HG02678 (cell line): ENCODE measurements around the gene OPHN1.
"Not testable (repeated sequence)": the region's sequence is repeated elsewhere in the genome, so short reads cannot be mapped to it uniquely, and the experiment has no call there.

Experiments used
- ATAC-seq: cut with Tn5 transposase; IDR thresholded peaks from one replicate; pipeline ENCODE4 v1.9.1; 2021; ENCODE audit warnings: mild to moderate bottlenecking, moderate library complexity; ENCODE audit not compliant: unreplicated experiment

The OPHN1 gene

GRCh38 chrX:68083510-68083909 lies 349.8 kb downstream of the OPHN1 start:
- ATAC-seq, result no peak

GRCh38 chrX:68079961-68080360 lies 353.3 kb downstream of the OPHN1 start:
- no peak for ATAC-seq

GRCh38 chrX:68078801-68079200 lies 354.5 kb downstream of the OPHN1 start:
- not testable (repeated sequence) for ATAC-seq

- no peak for ATAC-seq
These were observed 355.9 kb downstream of the OPHN1 start for GRCh38 chrX:68077378-68077777.

- no peak for ATAC-seq
These were observed 361.3 kb downstream of the OPHN1 start for GRCh38 chrX:68072041-68072440.

- ATAC-seq, result not testable (repeated sequence)
These were observed 363.2 kb downstream of the OPHN1 start for GRCh38 chrX:68070119-68070518.

- ATAC-seq, result no peak
These were observed 372.1 kb downstream of the OPHN1 start for GRCh38 chrX:68061206-68061535.

GRCh38 chrX:68060506-68061205 lies 372.6 kb downstream of the OPHN1 start:
- ATAC-seq, result no peak

- ATAC-seq, result no peak
These were observed 373.8 kb downstream of the OPHN1 start for GRCh38 chrX:68059469-68059868.

GRCh38 chrX:68049466-68049865 lies 383.8 kb downstream of the OPHN1 start:
- no peak for ATAC-seq

GRCh38 chrX:68048774-68049173 lies 384.5 kb downstream of the OPHN1 start:
- no peak for ATAC-seq

- ATAC-seq, result no peak
These were observed 388.2 kb downstream of the OPHN1 start for GRCh38 chrX:68045008-68045577.

- no peak for ATAC-seq
These were observed 389.4 kb downstream of the OPHN1 start for GRCh38 chrX:68043713-68044438.

- no peak for ATAC-seq
These were observed 392.2 kb downstream of the OPHN1 start for GRCh38 chrX:68041110-68041509.

- ATAC-seq, result no peak
These were observed 414.8 kb downstream of the OPHN1 start for GRCh38 chrX:68018248-68019203.

GRCh38 chrX:67998540-67998939 lies 434.8 kb downstream of the OPHN1 start:
- ATAC-seq, result no peak
